DMS53 treated with DMSO at 0.1 percent for 48 hours (cell line): ENCODE results near the gene TF.
"Not testable (repeated sequence)": the region's sequence is repeated elsewhere in the genome, so short reads cannot be mapped to it uniquely, and the experiment has no call there.

Source experiments
- DNase-seq: peaks from one replicate; lab custom pipeline; 2025; ENCODE audit not compliant: unreplicated experiment; lab: John Stamatoyannopoulos, UW

TF gene

DNA sequence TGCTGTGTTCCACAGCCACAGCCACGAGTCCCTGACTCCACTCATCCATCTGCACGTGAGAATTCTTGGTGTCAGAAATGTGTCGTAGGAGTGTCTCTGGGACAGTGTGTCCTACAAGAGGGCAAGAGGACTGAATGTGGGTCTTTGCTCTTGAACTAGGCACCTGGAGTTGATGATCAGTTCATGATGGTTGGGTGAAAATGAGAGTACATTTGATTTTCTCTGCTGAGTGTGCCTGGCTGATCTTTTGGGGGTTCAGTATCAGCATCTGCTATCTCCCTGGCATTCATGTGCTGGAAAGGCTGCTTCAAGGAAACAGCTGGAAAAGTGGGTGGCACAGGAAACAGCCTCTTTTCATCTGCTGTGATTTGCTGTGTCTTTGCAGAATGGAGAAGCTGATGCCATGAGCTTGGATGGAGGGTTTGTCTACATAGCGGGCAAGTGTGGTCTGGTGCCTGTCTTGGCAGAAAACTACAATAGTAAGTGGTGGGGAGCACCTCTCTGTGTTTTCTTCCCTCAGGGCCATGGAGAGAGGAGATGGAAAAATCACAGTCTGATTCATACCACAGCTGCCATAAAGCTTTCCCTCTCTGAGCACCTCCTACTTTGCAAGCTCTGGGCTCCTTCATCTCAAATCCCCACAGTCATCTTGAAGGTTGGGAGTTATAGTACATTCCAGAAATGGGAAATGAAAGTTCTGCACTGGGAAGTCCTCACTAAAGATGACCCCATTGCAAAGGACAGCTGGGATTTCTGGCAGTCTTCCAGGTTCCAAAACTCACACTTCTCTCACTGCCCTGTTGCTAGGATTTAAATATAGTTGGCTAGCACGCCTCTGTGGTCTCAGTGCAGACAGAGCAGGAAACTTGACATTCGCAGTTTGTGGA lies 17.8 kb downstream of the TF start:
- DNase-seq, result no peak

- DNase-seq, result no peak
Measured at GRCh38 chr3:133765256-133765655, 19.1 kb downstream of the TF start.

DNA sequence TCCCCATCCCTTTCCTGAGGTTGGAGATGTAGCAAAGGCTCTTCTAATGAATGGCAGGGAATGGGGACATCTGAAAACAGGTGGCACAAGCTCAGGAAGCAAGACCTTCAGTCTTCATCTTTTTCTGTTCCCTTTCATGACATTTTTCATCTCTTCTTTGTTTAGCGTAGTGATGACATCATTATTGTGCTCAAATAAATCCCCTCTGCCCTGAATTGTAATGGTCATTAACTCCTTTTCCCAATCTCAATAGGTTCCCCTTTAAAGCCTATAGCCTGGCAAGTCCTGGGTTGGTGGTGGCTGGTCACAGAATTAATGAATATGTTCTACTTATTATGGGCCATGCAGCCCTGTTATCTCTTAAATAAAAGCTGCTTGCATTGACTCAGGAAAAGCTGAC lies 21.4 kb downstream of the TF start:
- DNase-seq, result no peak

DNA sequence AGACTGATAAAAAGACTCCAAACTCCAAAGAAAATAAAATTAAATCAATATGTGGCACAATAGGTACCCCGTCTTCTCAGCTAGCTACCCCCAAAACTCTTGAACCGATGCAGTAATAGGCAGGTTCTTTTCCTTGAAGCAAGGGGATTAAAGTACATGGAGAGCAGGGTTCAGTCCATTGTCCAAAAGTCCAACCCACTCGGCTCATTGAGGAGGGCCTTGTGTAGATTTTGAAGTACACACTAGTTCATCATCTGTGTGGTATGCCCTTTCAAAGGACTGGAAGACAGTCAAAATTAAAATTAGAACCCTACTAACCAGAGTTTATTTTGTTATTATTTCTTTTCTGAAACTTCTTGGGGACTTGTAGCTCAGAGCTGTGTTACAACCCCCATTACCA lies 23.3 kb downstream of the TF start:
- no peak for DNase-seq

DNA sequence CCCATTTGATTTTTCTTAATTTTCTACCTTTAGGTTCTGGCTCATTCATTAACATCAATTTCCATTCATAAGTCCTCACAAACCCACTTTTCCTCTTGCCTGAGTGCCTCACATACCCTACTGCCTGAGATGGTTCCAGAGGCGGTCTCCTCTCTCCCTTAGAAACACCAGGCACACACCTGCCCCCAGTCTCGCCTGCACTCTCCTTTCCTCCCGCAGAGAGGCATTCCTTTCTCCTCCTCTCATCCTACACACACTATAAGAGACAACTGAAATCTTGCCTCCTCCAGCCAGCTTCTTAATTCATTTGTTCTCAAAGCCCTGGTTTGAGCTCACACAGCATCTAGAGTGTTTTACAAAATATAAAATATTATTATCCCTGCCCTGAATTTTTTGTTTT lies 27.5 kb downstream of the TF start:
- DNase-seq, result no peak

GRCh38 chr3:133775309-133775708 lies 29.1 kb downstream of the TF start:
- no peak for DNase-seq

DNA sequence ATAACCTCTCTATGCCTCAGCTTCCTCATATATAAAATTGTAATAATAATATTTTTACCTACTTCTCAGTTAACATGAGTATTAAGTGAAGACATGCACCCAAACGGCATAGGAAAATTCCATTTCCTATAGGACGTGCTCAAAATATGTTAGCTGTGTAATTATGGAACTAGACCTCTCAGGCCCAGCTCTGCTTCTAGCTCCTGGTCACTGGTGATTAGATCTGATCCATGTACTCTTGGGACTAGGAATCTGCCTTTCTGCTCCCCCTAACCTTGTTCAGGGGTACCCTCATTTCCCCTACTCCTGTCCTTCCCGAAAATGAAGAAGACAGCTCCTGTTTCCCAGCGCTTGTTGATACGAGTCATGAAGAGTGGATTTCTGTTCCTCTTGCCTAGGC lies 29.6 kb downstream of the TF start:
- no peak for DNase-seq

DNA sequence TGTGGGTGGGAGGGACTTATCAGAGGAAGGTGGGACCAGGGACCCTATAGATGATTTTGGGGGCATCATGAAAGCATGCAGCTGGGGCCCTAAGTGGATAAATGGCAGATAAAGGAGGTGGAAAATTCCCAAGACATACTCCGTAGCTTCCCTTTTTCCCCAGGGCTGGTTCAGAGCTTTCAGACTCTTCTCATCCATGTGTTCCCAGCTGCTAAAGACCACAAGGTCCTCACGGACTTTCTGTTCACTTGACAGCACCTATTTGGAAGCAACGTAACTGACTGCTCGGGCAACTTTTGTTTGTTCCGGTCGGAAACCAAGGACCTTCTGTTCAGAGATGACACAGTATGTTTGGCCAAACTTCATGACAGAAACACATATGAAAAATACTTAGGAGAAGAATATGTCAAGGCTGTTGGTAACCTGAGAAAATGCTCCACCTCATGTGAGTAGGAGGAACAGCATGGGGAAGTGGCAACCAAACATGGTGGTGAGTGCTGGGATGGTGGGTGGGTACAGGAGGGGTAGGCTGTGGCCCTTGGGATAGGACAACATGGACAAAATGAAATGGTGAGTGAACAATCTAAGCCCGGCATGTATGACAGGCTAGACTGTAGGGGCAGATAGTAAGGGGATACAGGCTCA lies 30.7 kb downstream of the TF start:
- DNase-seq, result no peak

DNA sequence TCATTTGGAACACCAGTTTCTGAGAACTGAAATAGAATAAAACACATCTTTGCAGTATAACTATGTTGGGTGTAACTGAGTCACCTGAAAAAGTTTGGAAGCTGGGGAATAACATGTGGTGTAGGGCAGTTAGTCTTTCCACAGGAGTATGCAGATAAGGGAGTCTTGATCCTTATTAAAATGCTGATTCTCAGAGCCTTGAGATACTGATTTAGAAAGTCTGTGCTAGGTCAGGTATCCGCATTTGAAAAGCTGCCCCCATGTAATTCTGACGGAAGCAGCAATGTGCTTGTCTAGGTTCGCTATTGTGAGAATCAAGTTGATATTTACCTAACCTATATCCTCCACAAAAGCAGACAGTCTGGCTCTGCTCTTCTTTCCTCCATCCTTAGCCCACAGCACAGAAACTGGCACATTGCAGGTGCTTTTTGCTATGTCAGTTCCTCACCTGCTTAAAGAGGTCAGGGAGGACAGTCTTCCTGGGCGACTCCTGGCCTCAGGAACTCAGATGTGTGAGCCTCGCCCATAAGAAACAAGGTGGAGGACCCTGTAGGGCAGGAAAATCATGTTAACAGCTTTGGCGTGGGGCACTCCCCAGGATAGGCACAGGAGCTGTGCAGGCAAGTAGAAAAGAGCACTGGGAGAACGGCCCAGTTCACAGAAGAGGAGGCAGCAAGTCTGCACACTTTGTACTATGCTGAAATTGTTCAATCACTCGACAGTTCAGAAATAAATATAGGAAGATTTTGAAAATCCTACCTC lies 31.8 kb downstream of the TF start:
- no peak for DNase-seq

DNA sequence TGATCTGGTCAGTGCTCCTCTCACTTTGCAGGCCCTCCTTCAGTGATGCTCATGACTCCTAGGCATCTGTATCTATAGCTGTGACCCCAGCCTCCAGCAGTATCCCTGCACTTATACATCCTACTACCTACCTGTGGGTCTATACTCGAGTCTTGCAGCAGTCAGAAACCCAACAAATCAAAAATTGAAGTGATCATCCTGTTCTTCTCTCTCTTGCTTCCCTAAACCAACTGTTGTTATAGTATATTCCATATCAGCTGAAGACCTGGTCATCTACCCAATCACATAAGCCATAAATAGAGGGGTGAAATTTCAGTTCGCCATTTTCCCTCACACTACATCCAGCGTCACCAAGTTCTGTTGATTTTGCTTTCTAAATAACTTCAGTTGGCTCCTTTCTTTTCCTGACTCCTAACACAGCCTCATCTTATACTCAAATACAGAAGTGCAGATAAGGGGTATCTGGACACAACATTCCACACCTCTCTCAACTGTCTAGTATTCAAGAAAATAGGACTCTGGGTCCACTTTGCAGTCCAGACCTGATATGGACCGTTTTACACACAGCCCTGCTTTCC lies 33.5 kb downstream of the TF start:
- DNase-seq, result no peak

- not testable (repeated sequence) for DNase-seq
Measured at GRCh38 chr3:133780756-133781155, 34.6 kb downstream of the TF start.

GRCh38 chr3:133781570-133781969 lies 35.4 kb downstream of the TF start:
- DNase-seq, result no peak

- DNase-seq, result no peak
Measured at GRCh38 chr3:133782454-133782853, 36.3 kb downstream of the TF start.

- no peak for DNase-seq
Measured at GRCh38 chr3:133783762-133784161, 37.6 kb downstream of the TF start.

DNA sequence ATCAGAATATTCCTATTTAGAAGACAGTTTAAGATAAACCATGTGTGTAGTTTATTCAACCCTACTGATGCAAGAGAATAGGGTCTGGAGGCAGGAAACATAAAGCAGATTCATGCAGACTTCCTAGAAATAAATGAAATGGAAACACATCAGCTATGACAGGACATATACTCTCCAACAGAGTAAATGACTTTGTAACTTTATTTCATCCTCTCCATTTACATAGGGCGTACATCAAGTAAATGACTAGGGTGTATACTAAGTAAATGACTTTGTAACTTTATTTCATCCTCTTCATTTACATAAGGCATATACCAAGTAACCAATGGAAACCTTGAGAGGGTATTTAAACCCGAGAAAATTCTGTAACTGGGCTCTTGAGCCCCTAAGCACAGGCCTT lies 41.8 kb downstream of the TF start:
- DNase-seq, result no peak

GRCh38 chr3:133792171-133792763 lies 46.1 kb downstream of the TF start:
- no peak for DNase-seq

DNA sequence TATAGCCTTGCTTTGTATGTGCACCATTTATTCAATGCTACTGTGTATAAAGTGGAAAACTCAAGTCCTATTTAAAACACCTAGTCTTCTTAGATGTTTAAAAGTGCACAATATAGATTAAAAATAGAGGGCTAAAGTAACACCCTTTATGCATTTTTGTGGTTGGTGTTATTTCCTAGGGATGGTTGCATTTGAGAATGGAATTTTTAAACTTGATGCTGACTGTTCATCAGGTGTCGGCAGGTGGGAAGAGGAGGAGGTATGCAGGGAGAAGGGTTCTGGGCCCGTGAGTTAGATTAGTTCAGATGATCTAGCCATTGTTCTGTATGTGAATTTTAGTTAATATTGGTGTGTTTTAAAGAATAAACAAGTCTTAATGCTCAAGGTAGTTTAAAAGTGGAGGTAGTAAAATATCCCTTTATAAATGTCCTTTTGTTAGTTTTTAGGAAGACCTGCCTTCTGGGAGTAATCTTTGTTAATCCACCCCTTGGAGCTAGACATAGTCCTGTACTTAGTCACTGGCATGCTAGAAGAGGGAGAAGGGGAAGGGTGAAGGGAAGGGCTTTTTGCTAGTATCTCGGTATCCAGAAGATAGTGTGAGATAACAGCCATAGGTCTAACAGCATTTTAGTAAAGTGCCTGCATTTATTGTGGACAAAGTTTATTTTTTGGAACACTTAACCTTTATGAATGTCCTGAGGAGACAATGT lies 51.4 kb downstream of the TF start:
- DNase-seq, result no peak

DNA sequence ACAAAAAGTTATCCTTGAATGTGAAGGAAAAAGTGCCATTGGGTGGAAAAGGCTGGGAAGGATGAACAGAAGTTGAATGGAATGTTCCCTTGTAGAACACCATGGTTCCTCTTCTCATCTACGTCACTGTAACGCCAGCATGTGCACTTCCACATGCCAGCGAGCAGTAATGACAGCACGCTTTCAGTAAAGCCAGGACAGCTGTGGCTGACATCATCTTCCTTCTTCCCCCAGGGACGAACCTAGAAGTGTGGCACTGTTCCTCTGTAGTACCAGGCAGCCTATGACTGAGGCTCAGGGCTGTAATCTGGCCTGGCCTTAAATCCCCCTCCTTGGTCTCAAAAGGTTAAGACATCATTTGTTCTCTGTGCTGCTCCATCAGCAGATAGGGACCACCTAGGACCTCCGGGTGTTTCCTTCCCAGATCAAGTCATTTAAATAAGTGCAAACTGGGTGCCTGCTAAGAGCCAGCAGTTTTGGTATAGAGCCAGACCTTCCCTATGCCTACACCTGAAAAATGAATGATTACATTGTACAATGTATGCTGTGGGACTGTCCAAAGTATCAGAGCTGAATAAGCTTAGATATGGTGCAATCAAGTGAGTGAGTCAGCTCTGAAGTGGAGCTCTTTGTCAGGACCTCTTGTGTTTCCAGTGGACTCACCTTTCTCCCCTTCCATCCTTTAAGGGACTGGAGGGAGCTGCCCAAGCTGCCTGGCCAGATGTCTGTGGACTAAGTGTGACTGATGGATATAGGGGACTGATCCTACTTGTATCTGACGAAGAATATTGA lies 53.8 kb downstream of the TF start:
- peak; percentile 59 for DNase-seq

DNA sequence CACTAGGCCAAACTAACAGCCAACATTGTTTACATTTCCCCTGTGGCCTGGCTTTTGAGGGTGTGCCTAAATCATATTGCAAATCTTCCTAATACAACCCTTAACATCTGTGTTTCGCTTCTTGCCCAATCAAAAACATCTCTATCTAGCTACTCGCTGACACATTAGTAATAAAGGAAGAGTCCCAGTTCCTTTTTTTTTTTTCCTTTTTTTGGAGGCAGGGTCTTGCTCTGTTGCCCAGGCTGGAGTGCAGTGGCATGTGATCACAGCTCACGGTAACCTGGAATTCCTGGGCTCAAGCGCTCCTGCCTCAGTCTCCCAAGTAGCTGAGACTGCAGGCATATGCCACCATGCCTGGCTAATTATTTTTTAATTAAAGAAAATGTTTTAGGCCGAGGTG lies 57.3 kb downstream of the TF start:
- DNase-seq, result no peak

DNA sequence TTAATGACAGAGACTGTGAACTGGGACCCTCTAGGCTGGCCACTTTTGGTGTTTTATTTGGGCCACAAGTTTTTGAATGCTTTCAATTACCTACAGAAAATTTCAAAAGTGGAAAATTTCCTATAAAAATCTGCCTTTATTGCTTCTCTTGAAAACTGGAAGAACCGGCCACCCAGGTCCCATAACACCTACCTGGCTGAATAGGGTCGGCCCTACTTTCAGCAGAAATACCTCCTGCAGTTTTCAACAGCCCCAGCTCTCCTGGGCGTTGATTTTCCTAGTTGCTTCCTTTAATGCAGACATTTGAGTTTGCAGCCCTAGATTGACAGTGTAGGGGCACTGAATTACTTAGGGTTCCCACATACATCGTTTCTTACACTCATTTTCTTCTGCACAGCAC lies 58.7 kb downstream of the TF start:
- no peak for DNase-seq
